ENCODE measurements around the gene GRID1.

The GRID1 gene

GRCh38 chr10:85617751-85618546 is 748.6 kb downstream of the GRID1 start:
- DNase-seq (ENCODE audit: low spot score): no peak

GRCh38 chr10:85615556-85615955 is 751.0 kb downstream of the GRID1 start:
- no peak for DNase-seq (ENCODE audit: low spot score)

- no peak for DNase-seq (ENCODE audit: low spot score)
These were observed 751.6 kb downstream of the GRID1 start for GRCh38 chr10:85614981-85615380.

GRCh38 chr10:85614566-85614965 is 752.0 kb downstream of the GRID1 start:
- DNase-seq (ENCODE audit: low spot score): no peak

- no peak for DNase-seq (ENCODE audit: low spot score)
These were observed 753.2 kb downstream of the GRID1 start for GRCh38 chr10:85613391-85613790.

GRCh38 chr10:85612833-85613232 is 753.8 kb downstream of the GRID1 start:
- no peak for DNase-seq (ENCODE audit: low spot score)

- DNase-seq (ENCODE audit: low spot score): no peak
These were observed 754.2 kb downstream of the GRID1 start for GRCh38 chr10:85612378-85612775.

- DNase-seq (ENCODE audit: low spot score): no peak
These were observed 754.7 kb downstream of the GRID1 start for GRCh38 chr10:85611746-85612377.

- DNase-seq (ENCODE audit: low spot score): no peak
These were observed 755.4 kb downstream of the GRID1 start for GRCh38 chr10:85611093-85611740.

- DNase-seq (ENCODE audit: low spot score): no peak
These were observed 756.1 kb downstream of the GRID1 start for GRCh38 chr10:85610381-85611092.

- DNase-seq (ENCODE audit: low spot score): no peak
These were observed 757.1 kb downstream of the GRID1 start for GRCh38 chr10:85609509-85609908.

GRCh38 chr10:85608706-85609105 is 757.9 kb downstream of the GRID1 start:
- no peak for DNase-seq (ENCODE audit: low spot score)

GRCh38 chr10:85607043-85607695 is 759.4 kb downstream of the GRID1 start:
- no peak for DNase-seq (ENCODE audit: low spot score)

- DNase-seq (ENCODE audit: low spot score): no peak
These were observed 760.2 kb downstream of the GRID1 start for GRCh38 chr10:85606401-85606800.

- DNase-seq (ENCODE audit: low spot score): no peak
These were observed 761.7 kb downstream of the GRID1 start for GRCh38 chr10:85604884-85605283.

GRCh38 chr10:85604136-85604725 is 762.4 kb downstream of the GRID1 start:
- no peak for DNase-seq (ENCODE audit: low spot score)

- no peak for DNase-seq (ENCODE audit: low spot score)
These were observed 763.2 kb downstream of the GRID1 start for GRCh38 chr10:85603151-85603940.

GRCh38 chr10:85602713-85603112 is 763.9 kb downstream of the GRID1 start:
- DNase-seq (ENCODE audit: low spot score): no peak

- DNase-seq (ENCODE audit: low spot score): no peak
These were observed 764.3 kb downstream of the GRID1 start for GRCh38 chr10:85602306-85602705.

GRCh38 chr10:85601526-85601925 is 765.1 kb downstream of the GRID1 start:
- DNase-seq (ENCODE audit: low spot score): no peak

GRCh38 chr10:85600744-85601081 is 765.9 kb downstream of the GRID1 start:
- no peak for DNase-seq (ENCODE audit: low spot score)

Measured in AG20443 (cell line).